Upper lobe of left lung (tissue), 6 donors: ENCODE data around the gene CAPN5. TPM values are rescaled to one million over a fixed set of nuclear protein-coding genes. Genes with fewer than 3 reads are reported as not detected.

ENCODE experiments used
- ATAC-seq, 2 donors: fragments of 200-7000 bp; cut with Tn5 transposase; one replicate each; pipeline ENCODE4 v1.9.1; 2022; ENCODE audit warnings: mild to moderate bottlenecking in 2 of 2, moderate library complexity in 2 of 2; ENCODE audit not compliant: low FRiP score in 2 of 2
- DNase-seq, 2 donors: peaks; one replicate each; pipeline ENCODE4 v3.0.0-alpha.2; 2019 to 2020
- H3K27ac ChIP-seq, 4 donors: fragments of 200-600 bp; sonication (generic); one replicate each; pipeline ENCODE4 v1.5.1; 2016 to 2019
- H3K27me3 ChIP-seq, 4 donors: fragments of 200-600 bp; sonication (generic); one replicate each; pipeline ENCODE4 v1.5.1; 2017 to 2019
- H3K36me3 ChIP-seq, 4 donors: fragments of 200-600 bp; sonication (generic); one replicate each; pipeline ENCODE4 v1.5.1; 2016 to 2019
- H3K4me1 ChIP-seq, 4 donors: fragments of 200-600 bp; sonication (generic); one replicate each; pipeline ENCODE4 v1.5.1; 2018 to 2019
- H3K4me3 ChIP-seq, 4 donors: fragments of 200-600 bp; sonication (generic); one replicate each; pipeline ENCODE4 v1.5.1; 2017 to 2019; ENCODE audit warnings: mild to moderate bottlenecking in 2 of 4, moderate library complexity in 1 of 4
- H3K9me3 ChIP-seq, 4 donors: fragments of 200-600 bp; sonication (generic); one replicate each; pipeline ENCODE4 v1.5.1; 2018 to 2019
- CTCF ChIP-seq, 6 experiments: fragments of 450-650 bp in 4 of 6; fragments of 200-600 bp in 2 of 6; sonication (generic) in 2 of 6; IDR thresholded peaks; one replicate each; pipeline ENCODE4 v1.5.1; 2016 to 2019; ENCODE audit warnings: antibody characterized with exemption in 6 of 6
- EP300 ChIP-seq, 4 donors: sonication (generic); formaldehyde crosslinking; IDR thresholded peaks; one replicate each; pipeline ENCODE4 v1.5.1; 2017; ENCODE audit warnings: antibody characterized with exemption in 4 of 4, control low read depth in 2 of 4
- POLR2A ChIP-seq, 4 donors: fragments of 450-650 bp; IDR thresholded peaks; one replicate each; pipeline ENCODE4 v1.5.1; 2016 to 2017; ENCODE audit warnings: antibody characterized with exemption in 4 of 4, mild to moderate bottlenecking in 2 of 4
- POLR2AphosphoS5 ChIP-seq, 2 donors: sonication (generic); formaldehyde crosslinking; IDR thresholded peaks; one replicate each; pipeline ENCODE4 v1.5.1; 2017; ENCODE audit warnings: antibody characterized with exemption in 2 of 2
- WGBS, 2 donors: methylation state at CpG; one replicate each; pipeline ENCODE4 v1.1.5; 2017 to 2018; 5-methylcytosine and 5-hydroxymethylcytosine counted together
- total RNA-seq, 6 donors: library from RNA; depleted of rRNA in 4 of 6; stranded (reverse); fragments of >200 nt in 4 of 6; gene quantifications; one replicate each; pipeline versions ENCODE4 v1.1.0 to v1.2.1, GENCODE V29; 2016 to 2021
- donor health status: DM: no; HTN: no; CAD: no; lungs with moderate emphysema.
- donor health status: DM: no; HTN: yes; CAD: no; lungs with severe emphysema.

The CAPN5 gene
- total RNA-seq, 6 donors from 2014 or later: 2.6 to 8.4 (median 4.4) TPM

- Histone ChIP-seq H3K36me3 (peaks cover 0 to 18% (median 7%) of the 10 kb centered on the region in 4 donors), H3K27ac (no peak overlapping the region), H3K4me1 (peaks cover 7 to 19% (median 16%) of the 10 kb centered on the region in 4 donors), H3K9me3 (no peaks in the 10 kb centered on the region), H3K27me3 (no peaks in the 10 kb centered on the region), H3K4me3 (no peak overlapping the region)
- TF ChIP-seq CTCF (IDR thresholded peaks at IDR 0.05): no peak
- no peak for TF ChIP-seq POLR2AphosphoS5 (IDR thresholded peaks at IDR 0.05)
- no peak for TF ChIP-seq POLR2A (IDR thresholded peaks at IDR 0.05)
- no peak for TF ChIP-seq EP300 (IDR thresholded peaks at IDR 0.05)
- ATAC-seq: no peak
- WGBS, 2 donors: 86 to 88% methylated on average over 8 of the region's 8 CpGs
- no peak for DNase-seq
Measured at GRCh38 chr11:77124041-77124440, 57.3 kb downstream of the CAPN5 start.

GRCh38 chr11:77124488-77124887 lies 57.7 kb downstream of the CAPN5 start:
- peaks cover 0 to 14% (median 6%) of the 10 kb centered on the region in 4 donors for H3K36me3 ChIP-seq
- WGBS, 2 donors: 96 to 98% methylated on average over 6 of the region's 6 CpGs
- ATAC-seq: no peak
- no peak overlapping the region for H3K4me3 ChIP-seq
- no peaks in the 10 kb centered on the region for H3K27me3 ChIP-seq
- TF ChIP-seq POLR2A (IDR thresholded peaks at IDR 0.05): no peak
- no peak for TF ChIP-seq POLR2AphosphoS5 (IDR thresholded peaks at IDR 0.05)
- no peak for TF ChIP-seq CTCF (IDR thresholded peaks at IDR 0.05)
- no peak for TF ChIP-seq EP300 (IDR thresholded peaks at IDR 0.05)
- no peak for DNase-seq
- H3K27ac ChIP-seq: no peak overlapping the region
- H3K9me3 ChIP-seq: no peaks in the 10 kb centered on the region
- H3K4me1 ChIP-seq: peaks cover 7 to 19% (median 16%) of the 10 kb centered on the region in 4 donors

- DNase-seq: no peak
- Histone ChIP-seq H3K36me3 (peaks cover 0 to 14% (median 4%) of the 10 kb centered on the region in 4 donors), H3K9me3 (no peaks in the 10 kb centered on the region), H3K27me3 (no peaks in the 10 kb centered on the region), H3K4me1 (peaks cover 7 to 19% (median 16%) of the 10 kb centered on the region in 4 donors), H3K4me3 (no peak overlapping the region), H3K27ac (no peak overlapping the region)
- WGBS, 2 donors: 39 to 55% methylated on average over 6 of the region's 6 CpGs
- ATAC-seq: no peak
- TF ChIP-seq POLR2AphosphoS5 (IDR thresholded peaks at IDR 0.05) (no peak), EP300 (IDR thresholded peaks at IDR 0.05) (no peak), POLR2A (IDR thresholded peaks at IDR 0.05) (no peak), CTCF (IDR thresholded peaks at IDR 0.05) (no peak)
Measured at GRCh38 chr11:77125191-77125590, 58.4 kb downstream of the CAPN5 start.

- 82% methylated on average over 4 of the region's 4 CpGs; no CpG with 5 or more reads in 1 of the 2 donors for WGBS, 2 donors
- TF ChIP-seq POLR2A (IDR thresholded peaks at IDR 0.05): no peak
- TF ChIP-seq EP300 (IDR thresholded peaks at IDR 0.05): no peak
- no peak overlapping the region for H3K4me3 ChIP-seq
- peaks cover 7 to 19% (median 16%) of the 10 kb centered on the region in 4 donors for H3K4me1 ChIP-seq
- H3K36me3 ChIP-seq: peaks cover 0 to 11% (median 3%) of the 10 kb centered on the region in 4 donors
- H3K9me3 ChIP-seq: no peaks in the 10 kb centered on the region
- DNase-seq: no peak
- no peaks in the 10 kb centered on the region for H3K27me3 ChIP-seq
- no peak overlapping the region for H3K27ac ChIP-seq
- no peak for ATAC-seq
Measured at GRCh38 chr11:77125695-77126094, 58.9 kb downstream of the CAPN5 start.

GRCh38 chr11:77126156-77126775 lies 59.5 kb downstream of the CAPN5 start:
- no peak for DNase-seq
- Histone ChIP-seq H3K27ac (no peak overlapping the region), H3K9me3 (no peaks in the 10 kb centered on the region), H3K36me3 (peaks cover 0 to 5% (median 1%) of the 10 kb centered on the region in 4 donors), H3K27me3 (no peaks in the 10 kb centered on the region), H3K4me1 (peaks cover 7 to 19% (median 16%) of the 10 kb centered on the region in 4 donors), H3K4me3 (no peak overlapping the region)
- TF ChIP-seq EP300 (IDR thresholded peaks at IDR 0.05) (no peak), POLR2A (IDR thresholded peaks at IDR 0.05) (no peak), CTCF (IDR thresholded peaks at IDR 0.05) (no peak), POLR2AphosphoS5 (IDR thresholded peaks at IDR 0.05) (no peak)
- ATAC-seq: no peak
- WGBS, 2 donors: 81 to 83% methylated on average over 15 to 17 of the region's 17 CpGs
